Activated gamma-delta T cell treated with anti-CD3 and anti-CD28 coated beads, Interleukin-2, amount 50 U/mL, for 16 hours (primary cell): ENCODE measurements around the gene ACKR4.

Experiments
- DNase-seq: peaks from one replicate; pipeline ENCODE4 v3.0.0-alpha.2; 2020; ENCODE audit warnings: low read depth

ACKR4 gene

DNA sequence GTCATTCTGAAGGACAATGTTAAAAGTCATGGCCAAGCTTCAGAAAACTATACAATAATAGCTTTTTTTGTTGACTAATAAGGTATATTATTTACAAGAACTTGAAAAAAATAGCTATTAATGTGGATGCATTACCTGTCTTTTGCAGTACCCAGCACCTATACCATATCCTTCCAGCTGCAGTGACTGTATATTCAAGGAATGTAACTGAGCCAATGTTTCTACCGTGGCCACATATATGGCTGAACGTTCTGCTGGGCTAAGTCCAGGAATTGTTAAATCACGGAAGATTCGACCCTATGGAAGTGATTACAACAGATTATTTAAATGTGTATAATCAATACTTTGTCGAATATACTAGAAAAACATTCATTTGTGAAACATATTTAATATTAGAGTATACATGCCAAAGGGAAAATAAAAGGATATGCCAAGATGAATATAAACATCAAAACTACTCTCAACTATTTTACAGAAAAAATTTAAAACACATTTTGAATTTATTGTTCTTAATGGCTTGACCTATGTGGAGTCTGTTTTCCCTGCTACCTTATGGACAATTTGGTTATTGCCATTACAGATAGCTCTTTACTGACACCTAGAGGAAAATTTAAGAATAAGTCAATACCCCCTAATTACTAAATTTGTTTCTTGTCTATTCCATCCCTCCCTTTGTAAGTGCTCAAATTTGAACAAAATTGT, 44.9 kb downstream of the ACKR4 start:
- no peak for DNase-seq

DNA sequence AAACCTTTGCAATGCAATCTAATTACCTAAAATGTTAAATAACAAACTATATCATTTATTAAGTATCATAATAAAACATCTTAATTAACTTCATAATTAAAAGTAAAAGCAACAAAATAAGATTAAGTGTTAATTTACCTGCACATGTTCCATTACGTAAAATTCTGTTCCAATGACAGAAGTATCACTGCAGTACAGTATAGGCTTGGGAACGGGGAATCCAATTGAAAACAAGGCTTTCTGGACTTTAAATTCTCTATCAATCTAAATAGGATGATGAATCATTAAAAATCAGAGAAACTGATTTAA, 45.4 kb downstream of the ACKR4 start:
- DNase-seq = no peak

DNA sequence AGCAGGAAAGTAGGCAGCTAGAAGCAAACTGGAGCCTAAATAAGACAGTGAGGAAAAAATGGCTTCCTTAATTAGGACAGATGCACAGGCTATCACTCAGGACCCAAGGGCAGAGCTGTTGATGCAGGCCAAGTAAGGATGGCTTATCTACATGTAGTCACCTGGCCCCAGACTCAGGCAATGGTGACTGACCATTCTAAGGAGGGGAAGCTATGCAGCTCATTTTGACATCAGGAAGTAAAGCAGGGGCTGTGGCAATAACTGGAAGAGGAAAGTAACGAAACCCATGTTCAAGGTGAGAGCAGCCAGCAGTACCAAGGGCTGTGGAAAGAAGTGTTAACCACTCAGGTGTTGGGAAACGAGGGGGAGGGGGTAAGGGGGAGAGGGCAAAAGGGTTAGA, 46.3 kb downstream of the ACKR4 start:
- no peak for DNase-seq

DNA sequence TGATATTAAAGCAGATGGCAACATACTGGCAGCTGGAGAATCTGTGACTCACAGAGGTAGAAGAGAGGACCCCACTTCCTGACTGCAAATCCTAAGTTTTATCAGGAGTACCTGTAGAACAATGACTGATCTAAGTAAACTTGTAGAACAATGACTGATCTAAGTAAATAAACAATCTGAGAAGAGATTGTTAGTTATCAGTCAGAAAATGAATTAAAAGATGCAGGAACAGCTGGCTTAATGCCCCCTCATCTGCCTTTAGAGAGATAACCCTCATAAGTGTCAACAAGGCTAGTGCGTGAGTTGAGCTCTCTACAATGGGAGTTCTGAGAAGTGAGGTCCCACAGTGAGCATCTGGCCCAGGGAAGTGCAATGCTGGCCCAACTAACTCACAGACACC, 48.0 kb downstream of the ACKR4 start:
- no peak for DNase-seq

DNA sequence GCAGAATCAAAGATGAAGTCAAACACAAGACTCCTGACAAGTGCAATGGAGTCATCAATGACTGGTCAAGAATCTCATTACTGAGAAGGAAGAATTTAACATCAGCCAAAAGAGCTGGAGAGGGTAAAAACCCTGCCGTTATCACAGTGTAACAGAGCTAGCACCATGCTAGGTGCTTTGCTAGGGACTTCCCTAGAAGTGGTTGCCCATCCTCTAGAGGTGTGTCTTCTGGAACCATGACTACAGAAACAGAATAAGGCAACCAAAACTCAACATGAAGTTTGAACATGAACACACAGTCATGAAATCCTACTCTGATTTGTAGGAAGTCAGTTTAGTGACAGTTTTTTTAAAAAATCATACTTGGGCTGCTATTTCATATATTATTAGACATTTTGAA, 53.1 kb downstream of the ACKR4 start:
- no peak for DNase-seq
